B cell (primary cell): ENCODE data around the gene HK3. TPM values are rescaled to one million over a fixed set of nuclear protein-coding genes. Genes with fewer than 3 reads are reported as not detected.

Experiments used
- ATAC-seq: fragments of 200-7000 bp; cut with Tn5 transposase; one replicate; pipeline ENCODE4 v1.10.0; 2021; ENCODE audit warnings: low read depth, mild to moderate bottlenecking, moderate number of reproducible peaks, moderate library complexity
- CTCF ChIA-PET: fragments of 350-600 bp; sonication (Branson Sonifier 250); formaldehyde crosslinking; loops from one replicate; lab custom pipeline; 2021; ENCODE audit warnings: antibody characterized with exemption, inconsistent platforms; lab: Charles Lee
- POLR2A ChIA-PET: fragments of 350-600 bp; sonication (Branson Sonifier 250); formaldehyde crosslinking; loops from one replicate; lab custom pipeline; 2021; ENCODE audit warnings: antibody characterized with exemption; lab: Charles Lee
- DNase-seq: peaks from one replicate; pipeline ENCODE4 v3.0.0; 2013
- H2AFZ ChIP-seq: 2 replicates; pipeline ENCODE4 v1.6.1; 2012; ENCODE audit warnings: mild to moderate bottlenecking, low read depth, low read length; ENCODE audit not compliant: insufficient read depth, poor library complexity, severe bottlenecking
- H3K27ac ChIP-seq, 2 donors: 1 replicate in 1 of 2; 2 replicates in 1 of 2; pipeline ENCODE4 v1.5.1; 2012 to 2013; ENCODE audit warnings: low read length in 2 of 2, mild to moderate bottlenecking in 2 of 2, moderate library complexity in 1 of 2
- H3K27me3 ChIP-seq, 4 experiments: fragments of 200-600 bp in 1 of 4; sonication (generic) in 1 of 4; replicated peaks in 1 of 4; 1 replicate in 2 of 4; 2 replicates in 2 of 4; pipeline versions ENCODE4 v1.6.1 to v1.7.0; 2013 to 2016; ENCODE audit warnings: low read length in 3 of 4, mild to moderate bottlenecking in 2 of 4, mixed read lengths in 1 of 4, moderate library complexity in 1 of 4; ENCODE audit not compliant: insufficient read depth in 4 of 4, control insufficient read depth in 3 of 4; ENCODE audit errors: control extremely low read depth in 1 of 4
- H3K36me3 ChIP-seq, 2 experiments: replicated peaks in 1 of 2; 1 replicate in 1 of 2; 2 replicates in 1 of 2; pipeline versions ENCODE4 v1.6.1 to v1.7.1; 2013; ENCODE audit warnings: low read length in 1 of 2; ENCODE audit not compliant: insufficient read depth in 2 of 2, control insufficient read depth in 1 of 2; ENCODE audit errors: control extremely low read depth in 1 of 2, extremely low read depth in 1 of 2
- H3K4me1 ChIP-seq, 2 donors: fragments of 200-600 bp in 1 of 2; sonication (generic) in 1 of 2; 1 replicate in 1 of 2; 2 replicates in 1 of 2; pipeline versions ENCODE4 v1.5.1 to v1.6.1; 2013 to 2017; ENCODE audit warnings: low read length in 2 of 2; ENCODE audit not compliant: control insufficient read depth in 2 of 2, insufficient read depth in 2 of 2
- H3K4me2 ChIP-seq: replicated peaks from 2 replicates; pipeline ENCODE3; 2012; ENCODE audit warnings: mild to moderate bottlenecking, low read depth, low read length; ENCODE audit not compliant: poor library complexity, severe bottlenecking
- H3K4me3 ChIP-seq, 5 experiments: fragments of 200-600 bp in 1 of 5; sonication (generic) in 1 of 5; 1 replicate in 3 of 5; 2 replicates in 2 of 5; pipeline versions ENCODE4 v1.5.1 to v1.7.0; 2011 to 2016; ENCODE audit warnings: low read length in 4 of 5, mild to moderate bottlenecking in 4 of 5, low read depth in 2 of 5, control low read depth in 1 of 5, moderate library complexity in 1 of 5; ENCODE audit not compliant: insufficient read depth in 1 of 5; ENCODE audit errors: control extremely low read depth in 1 of 5, extremely low read depth in 1 of 5
- H3K79me2 ChIP-seq: fragments of 200-600 bp; sonication (generic); one replicate; pipeline ENCODE4 v1.6.0; 2016; ENCODE audit warnings: low read length; ENCODE audit not compliant: control insufficient read depth, insufficient read depth
- H3K9ac ChIP-seq: fragments of 200-600 bp; sonication (generic); 2 replicates; pipeline ENCODE4 v1.6.1; 2017; ENCODE audit warnings: mild to moderate bottlenecking, low read length, moderate library complexity
- H3K9me3 ChIP-seq, 3 donors: one replicate each; pipeline versions ENCODE4 v1.6.1 to v1.7.1; 2013; ENCODE audit warnings: low read length in 2 of 3; ENCODE audit not compliant: control insufficient read depth in 2 of 3, insufficient read depth in 1 of 3; ENCODE audit errors: control extremely low read depth in 1 of 3
- H4K20me1 ChIP-seq: 2 replicates; pipeline ENCODE4 v1.6.0; 2012; ENCODE audit warnings: mild to moderate bottlenecking, low read length; ENCODE audit not compliant: insufficient read depth, control insufficient read depth, poor library complexity, severe bottlenecking
- H3K27ac Mint-ChIP-seq: one replicate; pipeline ENCODE4 v1.8.0; 2021; ENCODE audit warnings: mixed read lengths
- H3K27me3 Mint-ChIP-seq: one replicate; pipeline ENCODE4 v1.8.0; 2021; ENCODE audit warnings: mixed read lengths
- H3K4me1 Mint-ChIP-seq: one replicate; pipeline ENCODE4 v1.8.0; 2021; ENCODE audit warnings: mixed read lengths
- H3K4me3 Mint-ChIP-seq: one replicate; pipeline ENCODE4 v1.8.0; 2021; ENCODE audit warnings: mixed read lengths
- H3K9me3 Mint-ChIP-seq: one replicate; pipeline ENCODE4 v1.8.0; 2022; ENCODE audit warnings: mixed read lengths; ENCODE audit not compliant: insufficient read depth
- EZH2 ChIP-seq: IDR thresholded peaks from 2 replicates; pipeline ENCODE4 v1.6.1; 2012; ENCODE audit warnings: borderline replicate concordance, low read depth, mild to moderate bottlenecking, moderate library complexity, low read length; ENCODE audit not compliant: insufficient read depth, poor library complexity, severe bottlenecking
- WGBS: methylation state at CpG from one replicate; pipeline ENCODE4 v1.1.5; 2013; ENCODE audit warnings: missing lambda C conversion rate; ENCODE audit not compliant: insufficient coverage; 5-methylcytosine and 5-hydroxymethylcytosine counted together
- intact Hi-C: fragments of 100-400 bp; cut with micrococcal nuclease; formaldehyde crosslinking; loops from one replicate; pipeline ENCODE4 v1.10.0; 2022
- polyA plus RNA-seq: library from polyadenylated mRNA; depleted of rRNA; stranded (reverse); fragments of >200 nt; gene quantifications from 2 replicates; pipeline ENCODE4 v1.2.3, GENCODE V29; 2012
- total RNA-seq, 2 donors: library from RNA; stranded (reverse); fragments of 120-200 nt in 1 of 2; gene quantifications; 1 replicate in 1 of 2; 2 replicates in 1 of 2; pipeline versions ENCODE4 v1.2.3 to v1.2.4, GENCODE V29; 2013 to 2022
- TF ChIP-seq, protein P1 (sequence below): fragments of 200-600 bp; IDR thresholded peaks from one replicate; pipeline ENCODE4 v1.8.0; 2022; ENCODE audit warnings: antibody characterized with exemption, mild to moderate bottlenecking

The HK3 gene
- total and polyA plus RNA-seq, 2 donors (not counting 1 experiment from before 2014, with no cell fraction given) = 0.30 to 5.0 TPM

GRCh38 chr5:176875783-176876505 is 23.2 kb downstream of the HK3 start:
- CTCF ChIA-PET = no interaction called here
- no peak overlapping the region for H3K9ac ChIP-seq
- no peak for DNase-seq
- no peaks in the 10 kb centered on the region for H3K4me1 ChIP-seq
- H3K27me3 ChIP-seq = peaks cover 0 to 31% (median 3%) of the 10 kb centered on the region in 4 experiments
- H3K27ac Mint-ChIP-seq = no peak overlapping the region
- H3K27me3 Mint-ChIP-seq = peaks cover 23% of the 10 kb centered on the region
- H3K79me2 ChIP-seq = no peaks in the 10 kb centered on the region
- peaks cover 0 to 9% (median 0%) of the 10 kb centered on the region in 3 donors for H3K9me3 ChIP-seq
- no peak overlapping the region for H3K4me2 ChIP-seq
- ATAC-seq = no peak
- WGBS = 14% methylated on average over 27 of the region's 27 CpGs
- no peak overlapping the region for H3K4me3 Mint-ChIP-seq
- no peaks in the 10 kb centered on the region for H3K36me3 ChIP-seq
- POLR2A ChIA-PET = no interaction called here
- H3K9me3 Mint-ChIP-seq = no peaks in the 10 kb centered on the region
- TF ChIP-seq EZH2 = no peak
- TF ChIP-seq, protein P1, sequence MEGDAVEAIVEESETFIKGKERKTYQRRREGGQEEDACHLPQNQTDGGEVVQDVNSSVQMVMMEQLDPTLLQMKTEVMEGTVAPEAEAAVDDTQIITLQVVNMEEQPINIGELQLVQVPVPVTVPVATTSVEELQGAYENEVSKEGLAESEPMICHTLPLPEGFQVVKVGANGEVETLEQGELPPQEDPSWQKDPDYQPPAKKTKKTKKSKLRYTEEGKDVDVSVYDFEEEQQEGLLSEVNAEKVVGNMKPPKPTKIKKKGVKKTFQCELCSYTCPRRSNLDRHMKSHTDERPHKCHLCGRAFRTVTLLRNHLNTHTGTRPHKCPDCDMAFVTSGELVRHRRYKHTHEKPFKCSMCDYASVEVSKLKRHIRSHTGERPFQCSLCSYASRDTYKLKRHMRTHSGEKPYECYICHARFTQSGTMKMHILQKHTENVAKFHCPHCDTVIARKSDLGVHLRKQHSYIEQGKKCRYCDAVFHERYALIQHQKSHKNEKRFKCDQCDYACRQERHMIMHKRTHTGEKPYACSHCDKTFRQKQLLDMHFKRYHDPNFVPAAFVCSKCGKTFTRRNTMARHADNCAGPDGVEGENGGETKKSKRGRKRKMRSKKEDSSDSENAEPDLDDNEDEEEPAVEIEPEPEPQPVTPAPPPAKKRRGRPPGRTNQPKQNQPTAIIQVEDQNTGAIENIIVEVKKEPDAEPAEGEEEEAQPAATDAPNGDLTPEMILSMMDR = no peak
- H3K4me1 Mint-ChIP-seq = peaks cover 2% of the 10 kb centered on the region
- H3K27ac ChIP-seq = no peak overlapping the region
- H4K20me1 ChIP-seq = no peaks in the 10 kb centered on the region
- H2AFZ ChIP-seq = no peak overlapping the region
- H3K4me3 ChIP-seq = no peak overlapping the region
- intact Hi-C loops = no loop called here

DNA sequence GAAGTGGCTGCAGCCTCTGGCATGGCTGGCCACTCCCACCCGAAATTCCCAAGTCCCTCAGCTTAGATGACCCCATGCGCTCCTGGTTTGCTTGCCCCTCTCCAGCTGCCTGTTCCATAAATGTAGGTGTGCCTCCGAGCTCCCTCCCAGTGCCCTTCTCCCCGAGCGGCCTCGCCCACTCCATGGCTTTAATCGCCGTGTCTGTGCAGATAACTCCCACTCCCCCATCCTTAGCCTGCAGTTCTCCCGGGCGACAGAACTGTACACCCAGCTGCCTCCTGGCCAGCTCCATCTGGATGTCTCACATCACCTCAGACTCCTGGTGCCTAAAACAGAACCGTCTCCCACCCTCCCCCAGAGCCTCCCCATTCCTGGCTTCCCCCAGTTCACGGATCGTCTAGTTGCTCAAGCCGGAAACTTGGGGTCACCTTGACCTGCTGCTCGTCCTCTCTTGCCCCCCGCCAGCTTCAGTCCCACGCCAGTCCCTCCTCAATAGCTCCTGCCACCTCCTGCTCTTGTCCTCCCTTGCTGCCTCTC is 24.1 kb downstream of the HK3 start:
- no peak overlapping the region for H3K27ac Mint-ChIP-seq
- Histone ChIP-seq H2AFZ (no peak overlapping the region), H3K79me2 (no peaks in the 10 kb centered on the region), H3K9ac (no peak overlapping the region), H4K20me1 (no peaks in the 10 kb centered on the region), H3K27me3 (peaks cover 0 to 31% (median 3%) of the 10 kb centered on the region in 4 experiments), H3K27ac (no peak overlapping the region), H3K36me3 (no peaks in the 10 kb centered on the region), H3K4me2 (no peak overlapping the region), H3K4me3 (no peak overlapping the region), H3K9me3 (peaks cover 0 to 17% (median 0%) of the 10 kb centered on the region in 3 donors), H3K4me1 (no peaks in the 10 kb centered on the region)
- H3K4me3 Mint-ChIP-seq = no peak overlapping the region
- peaks cover 2% of the 10 kb centered on the region for H3K4me1 Mint-ChIP-seq
- DNase-seq = no peak
- 81% methylated on average over 17 of the region's 17 CpGs for WGBS
- no peaks in the 10 kb centered on the region for H3K9me3 Mint-ChIP-seq
- TF ChIP-seq, protein P1 = no peak
- TF ChIP-seq EZH2 = no peak
- ChIA-PET POLR2A (no interaction called here), CTCF (no interaction called here)
- intact Hi-C loops = no loop called here
- peaks cover 23% of the 10 kb centered on the region for H3K27me3 Mint-ChIP-seq
- ATAC-seq = no peak
